H1 (cell line): Measurements from ENCODE around the gene RHCG. TPM values are rescaled to one million over a fixed set of nuclear protein-coding genes. Genes with fewer than 3 reads are reported as not detected.

Source experiments
- CTCF ChIA-PET: fragments of 300-600 bp; sonication (Branson Sonifier 250); formaldehyde crosslinking; loops from one replicate; lab custom pipeline; 2021; ENCODE audit not compliant: partially characterized antibody; lab: Charles Lee
- POLR2A ChIA-PET: fragments of 300-600 bp; sonication (Branson Sonifier 250); formaldehyde crosslinking; loops from one replicate; lab custom pipeline; 2021; ENCODE audit warnings: inconsistent platforms; ENCODE audit not compliant: partially characterized antibody; lab: Charles Lee
- DNase-seq, 2 experiments: peaks; one replicate each; pipeline versions ENCODE4 v3.0.0 to v3.0.0-alpha.2; 2010 to 2022; ENCODE audit warnings: low spot score in 2 of 2, low read depth in 1 of 2, mixed read lengths in 1 of 2
- FAIRE-seq: peaks from 2 replicates; lab custom pipeline; 2011; peaks lifted over from hg19 to GRCh38; lab: Jason Lieb, UNC
- H2AFZ ChIP-seq: 2 replicates; pipeline ENCODE4 v1.8.1; 2012; ENCODE audit warnings: low read length, inconsistent platforms
- H2AK5ac ChIP-seq: 2 replicates; pipeline ENCODE4 v1.6.1; 2013; ENCODE audit warnings: low read depth, low read length
- H2BK120ac ChIP-seq: replicated peaks from 2 replicates; pipeline ENCODE3; 2013; ENCODE audit warnings: low read depth, low read length, inconsistent platforms
- H2BK12ac ChIP-seq: 2 replicates; pipeline ENCODE4 v1.6.1; 2013; ENCODE audit warnings: low read depth, low read length
- H2BK15ac ChIP-seq: 2 replicates; pipeline ENCODE4 v1.6.1; 2013; ENCODE audit warnings: low read length
- H2BK20ac ChIP-seq: 2 replicates; pipeline ENCODE4 v1.6.1; 2013; ENCODE audit warnings: low read length
- H2BK5ac ChIP-seq: 2 replicates; pipeline ENCODE4 v1.6.1; 2013; ENCODE audit warnings: low read depth, low read length
- H3K14ac ChIP-seq: 2 replicates; pipeline ENCODE4 v1.6.1; 2013; ENCODE audit warnings: inconsistent platforms; ENCODE audit not compliant: insufficient read length
- H3K18ac ChIP-seq: 2 replicates; pipeline ENCODE4 v1.6.1; 2013; ENCODE audit warnings: low read length; ENCODE audit errors: extremely low read depth
- H3K23ac ChIP-seq: 2 replicates; pipeline ENCODE4 v1.6.1; 2013; ENCODE audit warnings: inconsistent platforms; ENCODE audit not compliant: insufficient read length
- H3K23me2 ChIP-seq: 2 replicates; pipeline ENCODE4 v1.6.1; 2013; ENCODE audit warnings: low read depth, low read length
- H3K27ac ChIP-seq: 2 replicates; pipeline ENCODE4 v1.6.1; 2011; ENCODE audit warnings: low read depth, low read length, inconsistent platforms
- H3K27me3 ChIP-seq, 4 experiments: replicated peaks in 1 of 4; 1 replicate in 1 of 4; 2 replicates in 3 of 4; pipeline versions ENCODE4 v1.6.1 to v1.8.1; 2011 to 2013; ENCODE audit warnings: low read length in 3 of 4, mild to moderate bottlenecking in 3 of 4, inconsistent platforms in 2 of 4, mixed read lengths in 2 of 4, moderate library complexity in 1 of 4; ENCODE audit not compliant: control insufficient read depth in 3 of 4, insufficient read depth in 3 of 4; ENCODE audit errors: extremely low read depth in 1 of 4
- H3K36me3 ChIP-seq, 4 experiments: 2 replicates each; pipeline versions ENCODE4 v1.6.1 to v1.8.1; 2011 to 2013; ENCODE audit warnings: mild to moderate bottlenecking in 4 of 4, low read length in 3 of 4, moderate library complexity in 2 of 4, control low read depth in 1 of 4, inconsistent platforms in 1 of 4; ENCODE audit not compliant: insufficient read depth in 4 of 4, control insufficient read depth in 2 of 4
- H3K4ac ChIP-seq: replicated peaks from 2 replicates; pipeline ENCODE3; 2013; ENCODE audit warnings: low read length, low read depth, mixed read lengths, inconsistent platforms; ENCODE audit not compliant: insufficient read length
- H3K4me1 ChIP-seq, 4 experiments: replicated peaks in 1 of 4; 1 replicate in 1 of 4; 2 replicates in 3 of 4; pipeline versions ENCODE4 v1.6.1 to v1.8.1; 2011 to 2013; ENCODE audit warnings: low read length in 3 of 4, inconsistent platforms in 2 of 4, mixed read lengths in 1 of 4; ENCODE audit not compliant: insufficient read depth in 4 of 4, control insufficient read depth in 3 of 4
- H3K4me2 ChIP-seq, 2 experiments: 2 replicates each; pipeline versions ENCODE4 v1.6.1 to v1.8.1; 2011 to 2013; ENCODE audit warnings: low read depth in 2 of 2, low read length in 2 of 2, control low read depth in 1 of 2, inconsistent platforms in 1 of 2, mild to moderate bottlenecking in 1 of 2; ENCODE audit not compliant: insufficient read depth in 1 of 2
- H3K4me3 ChIP-seq, 4 experiments: fragments of 200-600, 300-600 bp in 1 of 4; sonication (generic), shearing (Covaris generic), sonication (Bioruptor Twin) in 1 of 4; 2 replicates each; pipeline versions ENCODE4 v1.5.1 to v1.8.1; 2011 to 2016; ENCODE audit warnings: low read length in 4 of 4, low read depth in 3 of 4, control low read depth in 2 of 4, inconsistent platforms in 2 of 4, mild to moderate bottlenecking in 2 of 4, mixed read lengths in 1 of 4, moderate library complexity in 1 of 4; ENCODE audit not compliant: insufficient read depth in 2 of 4; ENCODE audit errors: extremely low read depth in 1 of 4
- H3K56ac ChIP-seq: replicated peaks from 2 replicates; pipeline ENCODE3; 2013; ENCODE audit warnings: low read depth, mild to moderate bottlenecking, mixed read lengths, low read length, inconsistent platforms; ENCODE audit not compliant: insufficient read length
- H3K79me1 ChIP-seq: 2 replicates; pipeline ENCODE4 v1.6.1; 2013; ENCODE audit warnings: low read depth, low read length, control low read depth
- H3K79me2 ChIP-seq, 2 experiments: 2 replicates each; pipeline versions ENCODE4 v1.6.1 to v1.8.1; 2012 to 2013; ENCODE audit warnings: low read length in 2 of 2, mild to moderate bottlenecking in 2 of 2, inconsistent platforms in 1 of 2; ENCODE audit not compliant: insufficient read depth in 2 of 2, control insufficient read depth in 1 of 2
- H3K9ac ChIP-seq, 4 experiments: replicated peaks in 1 of 4; 1 replicate in 1 of 4; 2 replicates in 3 of 4; pipeline versions ENCODE4 v1.6.1 to v1.8.1; 2011 to 2013; ENCODE audit warnings: low read depth in 3 of 4, low read length in 3 of 4, control low read depth in 2 of 4, mild to moderate bottlenecking in 2 of 4, moderate library complexity in 2 of 4, inconsistent platforms in 1 of 4; ENCODE audit errors: extremely low read depth in 1 of 4
- H3K9me3 ChIP-seq, 2 experiments: 2 replicates each; pipeline versions ENCODE4 v1.6.1 to v1.8.1; 2012 to 2013; ENCODE audit warnings: mild to moderate bottlenecking in 2 of 2, moderate library complexity in 2 of 2, control low read depth in 1 of 2, inconsistent platforms in 1 of 2, low read depth in 1 of 2, low read length in 1 of 2, mixed read lengths in 1 of 2; ENCODE audit not compliant: insufficient read depth in 2 of 2
- H4K20me1 ChIP-seq, 2 experiments: replicated peaks in 1 of 2; 2 replicates each; pipeline versions ENCODE3 to v1.8.1; 2011 to 2013; ENCODE audit warnings: inconsistent platforms in 2 of 2, low read length in 2 of 2, mild to moderate bottlenecking in 1 of 2; ENCODE audit not compliant: insufficient read depth in 2 of 2, control insufficient read depth in 1 of 2
- H4K5ac ChIP-seq: 2 replicates; pipeline ENCODE4 v1.6.1; 2013; ENCODE audit warnings: low read length, low read depth, mixed read lengths, inconsistent platforms; ENCODE audit not compliant: insufficient read length
- H4K8ac ChIP-seq: 2 replicates; pipeline ENCODE4 v1.8.0; 2013; ENCODE audit warnings: mild to moderate bottlenecking, moderate library complexity, low read length, inconsistent platforms; ENCODE audit not compliant: insufficient read depth; ENCODE audit errors: extremely low read depth
- H4K91ac ChIP-seq: replicated peaks from 2 replicates; pipeline ENCODE3; 2013; ENCODE audit warnings: low read length, mixed read lengths, inconsistent platforms; ENCODE audit not compliant: insufficient read length
- EP300 ChIP-seq, 2 experiments: IDR thresholded peaks; 1 replicate in 1 of 2; 2 replicates in 1 of 2; pipeline ENCODE4 v1.6.1; 2011 to 2012; ENCODE audit warnings: low read depth in 2 of 2, low read length in 2 of 2, mild to moderate bottlenecking in 2 of 2, borderline replicate concordance in 1 of 2, inconsistent platforms in 1 of 2, moderate library complexity in 1 of 2
- RAD21 ChIP-seq, 2 experiments: IDR thresholded peaks in 1 of 2; conservative IDR thresholded peaks in 1 of 2; 2 replicates each; pipeline ENCODE4 v1.6.1; 2011; ENCODE audit warnings: low read depth in 2 of 2, low read length in 2 of 2, improper control_type of control experiment in 1 of 2, inconsistent platforms in 1 of 2, mild to moderate bottlenecking in 1 of 2, moderate library complexity in 1 of 2
- WGBS, 2 experiments: shearing (Covaris generic) in 1 of 2; methylation state at CpG; one replicate each; pipeline versions ENCODE4 v1.1.6 to v1.1.7; 2013 to 2015; ENCODE audit warnings: low lambda C conversion rate in 2 of 2, mixed read lengths in 2 of 2, inconsistent platforms in 1 of 2, low coverage in 1 of 2, missing lambda C conversion rate in 1 of 2; ENCODE audit not compliant: insufficient replicate concordance in 2 of 2, insufficient coverage in 1 of 2, insufficient read length in 1 of 2; ENCODE audit errors: extremely low coverage in 1 of 2, missing lambda C conversion rate in 1 of 2; 5-methylcytosine and 5-hydroxymethylcytosine counted together
- polyA plus RNA-seq, 7 experiments: library from polyadenylated mRNA; depleted of rRNA in 3 of 7; stranded (reverse) in 5 of 7; unstranded in 2 of 7; fragments of >200 nt in 5 of 7; fragments of 200-250 nt in 2 of 7; gene quantifications; 1 replicate in 5 of 7; 2 replicates in 1 of 7; 4 replicates in 1 of 7; pipeline versions ENCODE4 v1.2.1 to v1.2.3, GENCODE V29; 2011 to 2013; ENCODE audit warnings: missing spikeins in 2 of 7, mixed read lengths in 2 of 7
- total RNA-seq: library from RNA; stranded (reverse); fragmentation: NEBNext Ultra II Directional; extraction: Animal tissue kit (Norgen Biotek cat#: 25700); gene quantifications from 2 replicates; pipeline ENCODE4 v1.2.1, GENCODE V29; 2021

RHCG gene
- total and polyA plus RNA-seq, 2 of the 8 experiments (the other 6 are each of a cell fraction or from before 2014, with no cell fraction given), result 0.68 TPM; not detected in 1

DNA sequence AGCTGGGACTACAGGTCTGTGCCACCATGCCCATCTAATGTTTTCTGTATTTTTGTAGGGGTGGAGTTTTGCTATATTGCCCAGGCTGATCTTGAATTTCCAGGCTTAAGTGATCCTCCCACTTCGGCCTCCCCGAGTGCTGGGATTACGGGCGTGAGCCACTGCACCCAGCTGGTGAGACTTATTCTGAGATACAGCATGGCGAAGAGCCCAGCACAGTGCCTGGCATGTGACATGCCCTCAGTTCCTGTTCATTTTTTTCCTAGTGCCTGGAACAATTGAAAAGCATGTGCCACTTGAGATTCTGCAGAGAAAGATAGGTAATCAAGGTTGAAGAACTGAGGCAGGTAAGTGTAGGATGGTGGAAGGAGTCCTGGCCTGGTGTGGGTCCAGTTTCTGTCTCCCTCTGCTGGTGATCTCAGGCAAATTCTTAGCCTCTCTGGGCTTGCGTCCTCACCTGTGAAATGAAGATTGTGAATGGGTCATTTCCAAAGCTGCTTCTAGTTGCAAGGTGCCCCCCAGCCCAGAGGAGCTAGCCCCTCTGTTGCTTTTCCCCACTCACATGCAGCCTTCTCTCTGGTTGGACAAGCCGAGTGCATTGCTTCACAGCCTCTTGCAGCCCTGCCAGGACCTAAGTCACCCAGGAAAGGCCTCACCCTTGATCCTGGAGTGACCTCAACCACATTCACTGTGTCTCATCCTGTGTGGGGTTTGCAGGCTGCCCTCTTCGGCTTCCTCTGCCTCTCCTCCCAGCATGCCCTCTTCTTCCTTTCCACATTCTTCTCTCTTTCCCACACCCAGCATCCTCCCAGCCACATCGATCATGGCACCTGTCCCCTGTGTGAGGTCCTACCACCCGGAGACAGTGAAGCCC is 4.3 kb upstream of the RHCG start:
- Histone ChIP-seq H4K20me1 (no peaks in the 10 kb centered on the region), H3K4me3 (no peak overlapping the region), H3K9me3 (no peaks in the 10 kb centered on the region), H3K27ac (no peak overlapping the region), H3K36me3 (no peaks in the 10 kb centered on the region), H3K79me2 (no peaks in the 10 kb centered on the region), H3K79me1 (no peaks in the 10 kb centered on the region), H4K5ac (no peak overlapping the region), H2BK5ac (no peak overlapping the region), H2BK120ac (no peak overlapping the region), H2BK12ac (no peak overlapping the region), H4K8ac (no peak overlapping the region), H4K91ac (no peak overlapping the region), H3K27me3 (peaks cover under 1 to 16% (median 10%) of the 10 kb centered on the region in 4 experiments), H3K23ac (no peak overlapping the region), H3K4ac (no peak overlapping the region), H3K4me1 (peaks cover 0 to 5% (median 3%) of the 10 kb centered on the region in 4 experiments; a peak in 6 of 7 replicates), H2BK15ac (no peak overlapping the region), H3K14ac (no peak overlapping the region), H2AFZ (no peak overlapping the region), H3K23me2 (peaks cover 2% of the 10 kb centered on the region; the same call in 1 of the 2 replicates), H2AK5ac (no peak overlapping the region), H3K9ac (no peak overlapping the region), H2BK20ac (no peak overlapping the region), H3K56ac (no peak overlapping the region), H3K18ac (no peak overlapping the region), H3K4me2 (no peak overlapping the region)
- WGBS, 2 experiments, result 80% methylated on average over 8 of the region's 10 CpGs; no CpG with 5 or more reads in 1 of the 2 experiments
- FAIRE-seq, result no peak
- POLR2A ChIA-PET, result interaction anchor here (1.3 kb wide), 1 partner anchor 75 kb away, joined by 3 read pairs; the partner anchor contains the start of gene TICRR
- DNase-seq, result no peak
- CTCF ChIA-PET, result interaction anchor here (0.6 to 5.5 kb wide), 20 partner anchors 8 to 154 kb away, joined by 3 to 35 read pairs (median 4); no protein-coding TSS in a partner anchor
- TF ChIP-seq EP300 (IDR thresholded peaks at IDR 0.05; ENCODE audit: borderline replicate concordance in 1 of 2, low read depth in 2 of 2, low read length in 2 of 2) (no peak), RAD21 (IDR thresholded peaks at IDR 0.05 in 1 of 2, conservative IDR thresholded peaks at IDR 0.05 in 1 of 2; ENCODE audit: low read depth in 2 of 2, low read length in 2 of 2) (peak; percentile 35 to 49; a peak in 3 of 4 replicates)
